Measurements from ENCODE around the gene GMPR. TPM values are rescaled to one million over a fixed set of nuclear protein-coding genes. Genes with fewer than 3 reads are reported as not detected.
A peak's percentile ranks its signal among the peaks of the same experiment; 100 is the strongest.

The GMPR gene
- polyA plus RNA-seq (ENCODE audit: insufficient read length in 10 of 10) = 10 to 100 TPM; 40.5 to 54.2 (median 46.6) TPM
- long read RNA-seq, donor 1, transcript GMPR-201 (9 exons, 1,515 nt) = minor isoform, 14 of 29 reads
- long read RNA-seq, donor 1, transcript GMPR-202 (2 exons, 793 nt) = major isoform, 15 of 29 reads
- long read RNA-seq, donor 1, partial matches to known transcripts = 0 of 29 reads
- long read RNA-seq, donor 1, other reads (novel, unspliced or antisense) = 0 of 29 reads
- long read RNA-seq, donor 2, transcript GMPR-202 (2 exons, 793 nt) = minor isoform, 8 of 18 reads
- long read RNA-seq, donor 2, transcript GMPR-201 (9 exons, 1,515 nt) = major isoform, 10 of 18 reads
- long read RNA-seq, donor 2, partial matches to known transcripts = 0 of 18 reads
- long read RNA-seq, donor 2, other reads (novel, unspliced or antisense) = 0 of 18 reads
- long read RNA-seq, donor 3 = 0 reads
- long read RNA-seq, donor 4, transcript GMPR-201 (9 exons, 1,515 nt) = minor isoform, 13 of 37 reads
- long read RNA-seq, donor 4, transcript GMPR-202 (2 exons, 793 nt) = major isoform, 16 of 37 reads
- long read RNA-seq, donor 4, partial matches to known transcripts = 8 of 37 reads
- long read RNA-seq, donor 4, other reads (novel, unspliced or antisense) = 0 of 37 reads
- long read RNA-seq, donor 5, transcript GMPR-202 (2 exons, 793 nt) = minor isoform, 8 of 32 reads
- long read RNA-seq, donor 5, transcript GMPR-201 (9 exons, 1,515 nt) = major isoform, 24 of 32 reads
- long read RNA-seq, donor 5, partial matches to known transcripts = 0 of 32 reads
- long read RNA-seq, donor 5, other reads (novel, unspliced or antisense) = 0 of 32 reads
- long read RNA-seq, donor 6, transcript GMPR-201 (9 exons, 1,515 nt) = minor isoform, 15 of 46 reads
- long read RNA-seq, donor 6, transcript GMPR-202 (2 exons, 793 nt) = major isoform, 23 of 46 reads
- long read RNA-seq, donor 6, partial matches to known transcripts = 8 of 46 reads
- long read RNA-seq, donor 6, other reads (novel, unspliced or antisense) = 0 of 46 reads
- long read RNA-seq, donor 7, transcript GMPR-202 (2 exons, 793 nt) = major isoform, 17 of 25 reads
- long read RNA-seq, donor 7, transcript GMPR-201 (9 exons, 1,515 nt) = minor isoform, 8 of 25 reads
- long read RNA-seq, donor 7, partial matches to known transcripts = 0 of 25 reads
- long read RNA-seq, donor 7, other reads (novel, unspliced or antisense) = 0 of 25 reads
- long read RNA-seq, donor 8, transcript GMPR-202 (2 exons, 793 nt) = major isoform, 14 of 30 reads
- long read RNA-seq, donor 8, transcript GMPR-201 (9 exons, 1,515 nt) = minor isoform, 5 of 30 reads
- long read RNA-seq, donor 8, partial matches to known transcripts = 11 of 30 reads
- long read RNA-seq, donor 8, other reads (novel, unspliced or antisense) = 0 of 30 reads
- long read RNA-seq, donor 9, transcript GMPR-201 (9 exons, 1,515 nt) = major isoform, 6 of 10 reads
- long read RNA-seq, donor 9, partial matches to known transcripts = 0 of 10 reads
- long read RNA-seq, donor 9, other reads (novel, unspliced or antisense) = 0 of 10 reads

DNA sequence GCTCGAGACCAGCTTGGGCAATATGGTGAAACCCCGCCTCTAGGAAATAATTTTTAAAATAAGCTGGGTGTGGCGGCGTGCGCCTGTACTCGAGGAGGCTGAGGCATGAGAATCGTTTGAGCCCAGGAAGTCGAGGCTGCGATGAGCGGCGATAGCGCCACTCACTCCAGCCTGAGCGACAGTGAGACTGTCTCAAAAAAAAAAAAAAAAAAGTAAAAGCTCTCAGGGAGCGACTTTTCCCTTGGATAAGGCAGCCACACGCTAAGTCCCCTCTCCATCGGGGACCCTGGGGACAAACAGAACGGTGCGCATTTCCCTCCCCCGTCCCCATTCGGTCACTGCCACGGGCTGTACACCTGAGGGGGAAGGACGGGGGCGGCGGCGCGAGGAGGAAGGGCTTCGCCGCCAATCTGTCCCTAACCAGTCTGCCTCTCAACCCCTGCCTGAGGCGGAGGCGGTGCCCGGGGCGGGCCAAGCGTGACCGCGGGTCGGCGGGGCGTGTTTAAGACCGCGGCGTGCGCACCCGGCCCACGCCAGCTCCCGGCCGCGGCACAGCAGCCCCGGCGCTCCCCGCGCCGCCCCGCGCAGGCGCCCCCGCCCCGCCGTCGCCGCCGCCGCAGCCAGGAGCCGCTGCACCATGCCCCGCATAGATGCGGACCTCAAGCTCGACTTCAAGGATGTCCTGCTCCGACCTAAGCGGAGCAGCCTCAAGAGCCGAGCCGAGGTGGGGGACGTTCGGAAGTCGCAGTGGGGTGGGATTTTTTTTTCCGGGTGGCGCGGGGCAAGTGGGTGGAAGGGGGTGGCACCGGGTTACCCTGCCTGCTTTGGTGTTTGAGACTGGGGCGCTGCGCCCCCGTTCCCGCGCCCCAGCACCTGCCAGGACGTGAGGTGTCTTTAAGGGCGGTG, at the start of gene GMPR:
Gene GMPR (plus strand): TSS at position 531 of the 906 bp plus-strand sequence. CDS start 107 bp downstream, at position 638.
- DNase-seq = peak in 2 of 3 donors; percentile 70 to 85

GRCh38 chr6:16190214-16190613, 48.2 kb upstream of the GMPR start:
- DNase-seq = no peak

DNA sequence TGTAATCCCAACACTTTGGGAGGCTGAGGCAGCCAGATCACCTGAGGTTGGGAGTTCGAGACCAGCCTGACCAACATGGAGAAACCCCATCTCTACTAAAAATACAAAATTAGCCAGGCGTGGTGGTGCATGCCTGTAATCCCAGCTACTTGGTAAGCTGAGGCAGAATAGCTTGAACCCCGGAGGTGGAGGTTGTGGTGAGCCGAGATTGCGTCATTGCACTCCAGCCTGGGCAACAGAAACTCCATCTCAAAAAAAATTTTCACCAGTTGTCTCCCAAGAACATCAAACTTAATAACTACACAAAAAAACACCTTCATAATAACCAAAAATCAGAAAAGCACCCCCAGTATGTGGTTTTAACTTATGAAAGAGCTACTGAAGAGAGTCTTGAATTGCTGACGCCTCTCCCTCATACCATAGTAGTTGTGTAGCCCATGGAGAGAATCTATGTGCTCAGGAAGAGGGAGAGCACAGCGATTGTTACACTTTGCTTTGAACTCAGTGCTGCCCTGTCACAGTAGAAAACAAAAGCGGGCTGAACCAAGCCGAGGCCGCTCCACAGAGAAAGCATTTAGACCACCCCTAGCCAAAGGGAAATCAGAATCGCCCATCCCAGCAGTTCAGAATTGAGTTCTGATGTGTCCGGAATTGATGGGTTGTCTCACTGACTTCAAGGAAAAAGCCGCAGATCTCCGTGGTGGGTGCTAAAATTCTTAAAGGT, 42.0 kb upstream of the GMPR start:
- DNase-seq = no peak

GRCh38 chr6:16196984-16197546, 41.3 kb upstream of the GMPR start:
- no peak for DNase-seq

DNA sequence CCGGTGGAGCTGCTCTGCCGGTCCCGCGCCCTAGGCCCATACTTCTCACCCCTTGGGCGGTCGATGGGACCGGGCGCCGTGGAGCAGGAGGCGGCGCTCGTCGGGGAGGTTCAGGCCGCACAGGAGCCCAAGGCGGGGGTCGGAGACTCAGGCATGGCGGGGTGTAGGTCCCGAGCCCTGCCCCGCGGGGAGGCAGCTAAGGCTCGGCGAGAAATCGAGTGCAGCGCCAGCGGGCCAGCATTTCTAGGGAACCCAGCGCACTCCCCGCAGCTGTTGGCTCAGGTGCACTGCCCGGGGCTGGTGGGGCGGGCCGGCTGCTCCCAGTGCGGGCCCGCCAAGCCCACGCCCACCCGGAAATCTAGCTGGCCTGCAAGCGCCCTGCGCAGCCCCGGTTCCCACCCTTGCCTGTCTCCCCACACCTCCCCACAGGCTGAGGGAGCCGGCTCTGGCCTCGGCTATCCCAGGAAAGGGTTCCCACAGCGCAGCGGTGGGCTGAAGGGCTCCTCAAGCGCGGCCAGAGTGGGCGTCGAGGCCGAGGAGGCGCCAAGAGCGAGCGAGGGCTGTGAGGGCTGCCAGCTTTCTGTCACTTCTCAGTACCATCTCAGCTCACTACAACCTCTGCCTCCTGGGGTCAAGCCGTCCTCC, 40.2 kb upstream of the GMPR start:
- no peak for DNase-seq

DNA sequence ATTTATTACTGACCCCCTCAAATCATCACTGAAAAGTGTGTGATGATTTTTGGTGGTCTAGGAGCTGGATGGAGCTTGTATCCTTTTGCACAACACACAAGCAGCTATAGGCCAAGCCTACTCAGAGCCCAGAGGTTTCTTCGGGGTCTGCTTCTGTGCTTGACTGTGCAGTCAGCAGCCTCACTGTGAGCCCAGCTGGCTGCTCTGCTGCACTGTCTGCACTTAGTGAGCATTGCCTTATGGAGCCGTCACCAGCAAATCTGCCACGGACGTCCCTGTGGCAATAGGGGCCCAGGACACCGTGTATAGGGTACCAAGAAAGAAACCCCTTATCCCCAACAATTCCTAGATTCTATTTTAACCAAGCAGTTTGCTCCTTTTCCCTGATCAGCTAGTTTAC, 38.6 kb upstream of the GMPR start:
- DNase-seq = peak in 2 of 3 donors; percentile 51 to 81

DNA sequence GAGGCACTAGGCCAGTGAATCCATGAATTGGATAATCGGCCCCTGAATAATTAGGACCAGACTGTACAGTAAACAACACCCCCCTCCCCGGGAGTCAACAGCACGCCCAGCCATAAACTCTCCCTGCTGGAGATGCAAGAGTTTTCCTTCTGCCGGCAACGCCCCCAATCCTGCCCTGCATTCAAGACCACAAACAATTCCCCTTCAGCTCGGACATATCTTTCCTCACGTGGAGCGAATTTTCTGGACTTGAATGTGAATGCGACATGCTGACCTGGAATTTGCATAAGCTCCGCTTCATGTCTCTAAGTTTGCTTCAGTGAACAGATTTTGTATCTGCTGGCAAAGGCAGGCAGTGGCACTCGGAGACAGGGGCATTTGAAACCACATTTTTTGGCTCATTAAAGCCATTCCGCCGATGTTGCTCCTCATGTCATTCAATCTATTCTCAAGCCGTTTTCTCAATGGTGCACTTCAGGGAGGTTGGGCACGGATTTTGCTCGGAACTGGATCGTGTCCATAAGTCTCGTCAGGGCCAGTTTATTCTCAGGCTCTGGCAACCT, 38.0 kb upstream of the GMPR start:
- DNase-seq = peak in 2 of 3 donors; percentile 41 to 64

GRCh38 chr6:16201706-16202105, 36.7 kb upstream of the GMPR start:
- no peak for DNase-seq

DNA sequence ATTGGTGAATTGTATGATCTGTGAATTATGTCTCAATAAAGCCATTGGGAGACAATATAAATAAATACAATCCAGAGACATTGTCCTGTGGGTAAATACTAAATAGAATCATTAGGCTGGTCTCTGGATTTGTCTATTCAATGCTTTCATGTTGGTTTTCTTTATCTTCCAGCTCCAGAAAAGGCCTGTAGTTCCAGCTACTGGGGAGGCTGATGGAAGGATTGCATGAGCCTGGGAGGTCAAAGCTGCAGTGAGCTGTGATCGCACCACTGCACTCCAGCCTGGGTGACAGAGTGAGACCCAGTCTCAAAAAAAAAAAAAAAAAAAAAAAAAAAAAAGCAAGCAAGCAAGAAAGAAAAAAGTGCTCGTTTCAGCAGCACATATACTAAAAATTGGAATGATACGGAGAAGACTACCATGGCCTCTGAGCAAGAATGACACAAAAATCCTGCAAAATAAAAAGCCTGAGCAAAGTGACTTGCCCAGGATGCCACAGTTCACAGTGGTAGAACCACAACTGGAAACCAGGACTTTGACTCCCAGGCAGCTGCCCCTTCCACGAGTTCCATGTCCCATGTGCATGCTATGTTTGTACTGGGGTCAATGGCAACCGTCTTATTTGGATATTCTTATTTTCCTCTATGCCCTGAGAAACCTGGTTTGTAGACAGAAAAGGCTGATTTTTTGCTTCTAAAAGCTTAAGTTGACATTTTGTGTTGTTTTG, 33.6 kb upstream of the GMPR start:
- no peak for DNase-seq

DNA sequence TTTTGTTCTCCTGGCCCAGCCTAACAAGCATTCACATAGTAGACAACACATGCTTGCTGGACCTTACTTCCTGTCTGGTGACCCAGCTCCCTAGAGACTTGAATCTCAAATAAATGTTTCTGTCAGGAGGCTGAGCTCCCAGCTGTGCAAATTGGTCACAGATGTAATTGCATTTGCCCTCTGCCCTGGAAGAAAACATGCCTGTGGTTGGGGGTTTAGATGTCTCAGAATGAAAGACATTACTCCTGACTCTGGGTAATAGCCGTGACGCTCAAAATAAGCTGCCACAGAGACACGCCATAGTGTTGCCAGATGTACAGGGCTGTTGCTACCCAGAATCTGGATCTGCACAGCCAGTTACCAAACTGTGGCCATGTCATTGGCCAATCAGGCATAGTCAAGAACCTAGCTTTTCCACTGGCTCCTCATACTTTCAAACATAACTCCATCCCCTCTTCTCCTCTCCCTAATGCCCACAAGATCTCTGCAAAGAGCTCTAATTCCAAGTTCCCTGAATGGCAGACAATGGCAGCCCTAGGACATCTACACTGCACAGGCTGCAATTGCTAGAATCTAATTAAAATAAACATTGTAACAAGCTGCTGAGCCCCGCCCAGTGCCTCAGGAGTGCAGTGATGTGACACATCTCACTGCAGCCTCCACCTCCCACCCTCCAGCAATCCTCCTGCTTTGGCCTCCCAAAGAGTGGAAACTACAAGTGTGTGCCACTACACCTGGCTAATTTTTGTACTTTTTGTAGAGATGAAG, 32.8 kb upstream of the GMPR start:
- DNase-seq = peak; percentile 48 to 83 (median 80)

DNA sequence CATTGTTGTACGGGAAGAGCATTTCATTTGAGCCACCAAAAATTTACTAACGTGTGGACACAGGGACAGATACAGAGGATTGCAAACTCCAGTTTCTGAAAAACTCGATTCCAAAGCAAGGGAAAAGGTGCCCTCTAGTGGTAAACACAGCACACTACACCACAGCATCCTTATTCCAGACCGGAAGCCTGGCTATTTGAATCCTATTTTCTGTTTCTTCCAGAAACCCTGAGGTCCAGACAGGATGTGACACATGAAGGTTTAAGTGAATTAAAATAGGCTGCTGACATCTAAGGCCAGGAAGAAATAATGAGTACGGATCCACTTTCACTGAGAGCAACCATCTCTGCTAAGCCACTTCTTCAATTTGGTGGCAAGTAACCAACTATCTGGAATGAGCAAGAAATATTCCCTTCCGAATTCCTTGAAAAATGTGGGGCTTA, 31.8 kb upstream of the GMPR start:
- peak; percentile 81 to 92 (median 86) for DNase-seq

GRCh38 chr6:16208989-16209388, 29.4 kb upstream of the GMPR start:
- no peak for DNase-seq

GRCh38 chr6:16209539-16209938, 28.8 kb upstream of the GMPR start:
- no peak for DNase-seq

DNA sequence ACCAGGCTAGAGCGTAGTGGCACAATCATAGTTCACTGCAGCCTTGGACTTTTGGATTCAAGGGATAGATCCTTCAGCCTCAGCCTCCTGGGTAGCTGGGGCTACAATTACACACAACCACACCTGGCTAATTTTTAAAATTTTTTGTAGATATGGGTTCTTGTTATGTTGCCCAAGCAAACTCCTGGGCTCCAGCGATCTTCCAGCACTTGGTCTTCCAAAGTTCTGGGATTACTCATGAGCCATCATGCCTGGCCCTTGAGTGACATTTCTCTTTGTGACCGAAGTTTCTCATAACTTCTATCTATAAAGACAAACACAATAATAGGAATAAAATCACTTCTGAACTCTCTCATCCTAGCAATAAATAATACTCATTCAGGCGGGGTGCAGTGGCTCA, 26.1 kb upstream of the GMPR start:
- DNase-seq = no peak

DNA sequence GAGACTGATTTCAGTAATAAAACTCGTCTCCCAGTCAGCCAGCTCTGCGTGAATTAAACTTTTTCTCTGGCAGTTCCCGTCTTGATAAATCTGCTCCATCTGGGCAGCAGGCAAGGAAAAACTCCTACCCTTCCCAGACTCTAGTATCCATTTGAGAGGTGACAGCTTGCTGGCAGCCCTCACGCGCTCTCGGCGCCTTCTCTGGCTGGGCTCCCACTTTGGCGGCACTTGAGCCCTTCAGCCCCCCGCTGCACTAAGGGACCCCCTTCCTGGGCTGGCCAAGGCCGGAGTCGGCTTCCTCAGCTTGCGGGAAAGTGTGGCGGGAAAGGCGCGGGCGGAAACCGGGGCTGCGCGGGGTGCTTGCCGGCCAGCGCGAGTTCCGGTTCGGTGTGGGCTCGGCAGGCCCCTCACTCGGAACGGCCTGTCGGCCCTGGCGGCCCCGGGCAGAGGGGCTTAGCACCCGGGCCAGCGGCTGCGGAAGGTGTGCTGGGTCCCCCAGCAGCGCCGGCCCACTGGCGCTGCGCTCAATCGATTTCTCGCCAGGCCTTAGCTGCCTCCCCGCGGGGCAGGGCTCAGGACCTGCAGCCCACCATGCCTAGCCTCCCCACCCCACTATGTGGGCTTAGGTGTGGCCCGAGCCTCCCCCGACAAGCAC, 21.8 kb upstream of the GMPR start:
- peak in 2 of 3 donors; percentile 49 to 75 for DNase-seq

DNA sequence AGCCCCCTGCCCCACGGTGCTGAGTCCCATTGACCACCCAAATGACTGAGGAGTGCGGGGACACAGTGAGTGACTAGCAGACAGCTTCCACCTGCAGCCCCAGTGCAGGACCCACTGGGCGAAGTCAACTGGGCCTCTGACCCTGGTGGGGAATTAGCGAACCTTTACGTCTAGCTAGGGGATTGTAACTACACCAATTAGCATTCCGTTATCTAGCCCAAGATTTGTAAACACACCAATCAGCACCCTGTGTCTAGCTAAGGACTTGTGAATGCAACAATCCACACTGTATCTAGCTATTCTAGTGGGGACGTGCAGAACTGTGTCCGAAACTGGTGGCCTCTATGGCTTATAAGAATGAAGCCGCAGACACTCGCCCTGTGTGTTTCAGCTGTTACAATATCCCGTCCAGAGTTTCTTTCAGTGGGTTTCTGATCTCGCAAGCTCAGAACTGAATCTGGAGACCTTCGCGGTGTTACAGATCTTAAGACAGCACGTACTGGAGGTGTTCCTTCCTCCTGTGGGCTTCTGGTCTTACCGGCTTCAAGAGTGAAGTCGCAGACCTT, 21.1 kb upstream of the GMPR start:
- no peak for DNase-seq
